ENCODE measurements around the gene MINDY4. TPM values are rescaled to one million over a fixed set of nuclear protein-coding genes. Genes with fewer than 3 reads are reported as not detected.
A peak's percentile ranks its signal among the peaks of the same experiment; 100 is the strongest.

Gene MINDY4
- total RNA-seq, 1 donor from 2014 or later: 3.8 TPM

- no peak overlapping the region for H3K4me3 ChIP-seq
- peaks cover 47% of the 10 kb centered on the region for H3K4me1 ChIP-seq
- H3K36me3 ChIP-seq: peaks cover 24% of the 10 kb centered on the region
- H3K27me3 ChIP-seq (ENCODE audit: low read depth): no peaks in the 10 kb centered on the region
- TF ChIP-seq CTCF (IDR thresholded peaks at IDR 0.05; ENCODE audit: borderline replicate concordance): no peak
- DNase-seq: no peak
- no peaks in the 10 kb centered on the region for H3K9me3 ChIP-seq (replicated peaks)
- H3K27ac ChIP-seq (replicated peaks): peak overlapping the region; percentile 65
- intact Hi-C loops (cut with micrococcal nuclease): no loop called here
Measured at GRCh38 chr7:30852308-30852684, 81.1 kb downstream of the MINDY4 start.

GRCh38 chr7:30852744-30853288 is 81.6 kb downstream of the MINDY4 start:
- DNase-seq: no peak
- TF ChIP-seq CTCF (IDR thresholded peaks at IDR 0.05; ENCODE audit: borderline replicate concordance): no peak

DNA sequence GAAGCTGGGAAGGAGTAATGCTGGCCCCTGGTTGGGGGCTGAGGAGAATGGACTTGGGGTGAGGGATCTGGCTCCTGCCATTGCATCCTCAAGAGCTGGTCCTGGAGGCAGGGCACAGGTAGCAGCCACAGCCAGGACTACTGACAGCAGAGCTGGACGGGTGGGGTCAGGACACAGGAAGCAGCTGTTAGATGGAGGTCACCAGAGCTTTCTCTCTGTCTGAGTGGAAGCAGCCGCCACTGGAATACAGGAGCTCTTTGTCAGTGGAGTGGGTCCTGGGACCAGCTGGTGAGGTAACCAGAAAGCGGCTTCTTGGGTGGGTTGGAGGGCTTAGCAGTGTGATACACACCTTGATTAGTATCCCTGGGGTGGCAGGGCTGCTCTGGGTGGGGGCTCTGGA is 82.4 kb downstream of the MINDY4 start:
- intact Hi-C loops (cut with micrococcal nuclease): no loop called here
- Histone ChIP-seq H3K36me3 (peaks cover 31% of the 10 kb centered on the region), H3K27ac (replicated peaks) (no peak overlapping the region), H3K27me3 (ENCODE audit: low read depth) (no peaks in the 10 kb centered on the region), H3K9me3 (replicated peaks) (no peaks in the 10 kb centered on the region), H3K4me3 (no peak overlapping the region), H3K4me1 (peaks cover 41% of the 10 kb centered on the region)
- no peak for DNase-seq
- no peak for TF ChIP-seq CTCF (IDR thresholded peaks at IDR 0.05; ENCODE audit: borderline replicate concordance)

More at GRCh38 chr7:30852744-30853288, 81.6 kb downstream of the MINDY4 start:
- H3K36me3 ChIP-seq: peaks cover 26% of the 10 kb centered on the region
- peaks cover 47% of the 10 kb centered on the region for H3K4me1 ChIP-seq
- peak overlapping the region; percentile 65 for H3K27ac ChIP-seq (replicated peaks)
- intact Hi-C loops (cut with micrococcal nuclease): no loop called here
- H3K4me3 ChIP-seq: no peak overlapping the region
- H3K9me3 ChIP-seq (replicated peaks): no peaks in the 10 kb centered on the region
- no peaks in the 10 kb centered on the region for H3K27me3 ChIP-seq (ENCODE audit: low read depth)

DNA sequence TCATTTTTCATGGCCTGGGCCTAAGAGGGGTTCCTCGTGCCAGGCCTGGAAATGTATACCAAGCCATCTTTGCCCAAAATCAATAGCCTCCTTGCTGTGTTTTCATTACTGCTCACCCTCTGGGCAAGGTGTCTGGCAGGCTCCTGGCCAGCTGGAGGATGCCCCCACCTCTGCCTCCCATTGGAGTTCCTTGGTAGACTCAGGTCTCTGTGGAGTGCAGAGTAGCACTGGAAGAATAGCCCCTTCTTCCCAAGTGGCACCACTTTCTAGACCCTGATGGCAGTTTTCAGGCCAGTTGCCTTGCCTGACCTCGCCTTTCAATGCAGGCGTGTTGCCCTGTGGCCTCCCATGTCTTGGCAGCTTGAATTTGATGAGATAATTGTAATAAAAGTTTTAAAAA is 84.7 kb downstream of the MINDY4 start:
- DNase-seq: no peak
- H3K4me3 ChIP-seq: no peak overlapping the region
- H3K9me3 ChIP-seq (replicated peaks): no peaks in the 10 kb centered on the region
- peaks cover 44% of the 10 kb centered on the region for H3K36me3 ChIP-seq
- no peak overlapping the region for H3K27ac ChIP-seq (replicated peaks)
- intact Hi-C loops (cut with micrococcal nuclease): no loop called here
- H3K4me1 ChIP-seq: peaks cover 24% of the 10 kb centered on the region
- H3K27me3 ChIP-seq (ENCODE audit: low read depth): no peaks in the 10 kb centered on the region
- TF ChIP-seq CTCF (IDR thresholded peaks at IDR 0.05; ENCODE audit: borderline replicate concordance): no peak

DNA sequence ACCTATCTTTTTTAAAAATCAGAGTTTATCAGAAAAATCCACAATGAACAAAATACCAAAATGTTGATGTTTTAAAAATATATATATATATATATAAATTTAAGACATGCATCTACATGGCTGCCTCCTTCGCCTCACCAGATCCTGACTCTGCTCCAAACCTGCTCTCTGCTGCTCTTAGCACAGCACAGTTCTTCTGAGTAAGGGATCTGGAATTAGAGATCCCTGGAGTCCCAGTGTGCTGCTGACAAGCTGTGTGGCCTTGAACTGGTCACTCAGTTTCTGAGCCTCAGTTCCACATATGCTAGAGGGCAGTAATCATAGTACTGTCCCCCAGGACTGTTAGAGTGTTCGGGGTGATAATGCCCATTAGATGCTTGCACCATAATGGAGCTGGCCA is 87.4 kb downstream of the MINDY4 start:
- intact Hi-C loops (cut with micrococcal nuclease): no loop called here

More for the DNA sequence above, 87.4 kb downstream of the MINDY4 start:
- Histone ChIP-seq H3K27ac (replicated peaks) (no peak overlapping the region), H3K4me3 (no peak overlapping the region), H3K36me3 (peaks cover 45% of the 10 kb centered on the region), H3K4me1 (peaks cover 13% of the 10 kb centered on the region), H3K27me3 (ENCODE audit: low read depth) (no peaks in the 10 kb centered on the region), H3K9me3 (replicated peaks) (no peaks in the 10 kb centered on the region)
- DNase-seq: no peak
- no peak for TF ChIP-seq CTCF (IDR thresholded peaks at IDR 0.05; ENCODE audit: borderline replicate concordance)
